SK-N-SH (cell line): ENCODE data around the gene WNK2.

ENCODE experiments used
- CHD2 ChIP-seq: fragments of 150-350 bp; IDR thresholded peaks from 2 replicates; pipeline ENCODE4 v1.6.1; 2018; ENCODE audit warnings: low read length; ENCODE audit not compliant: partially characterized antibody
- ELF1 ChIP-seq: IDR thresholded peaks from 2 replicates; pipeline ENCODE4 v1.4.0; 2012
- EP300 ChIP-seq, 2 experiments: IDR thresholded peaks; 2 replicates each; pipeline versions ENCODE4 v1.4.0 to v1.6.1; 2012; ENCODE audit warnings: borderline replicate concordance in 1 of 2, low read depth in 1 of 2, low read length in 1 of 2
- FOSL2 ChIP-seq: IDR thresholded peaks from 2 replicates; pipeline ENCODE4 v1.4.0; 2012; ENCODE audit warnings: low read depth, mild to moderate bottlenecking, moderate library complexity, borderline replicate concordance
- FOXJ3 ChIP-seq: sonication (generic); formaldehyde crosslinking; IDR thresholded peaks from 2 replicates; pipeline ENCODE4 v1.5.1; 2020; ENCODE audit warnings: mild to moderate bottlenecking, missing genetic modification reagents
- GABPA ChIP-seq: IDR thresholded peaks from 2 replicates; pipeline ENCODE4 v1.4.0; 2012; ENCODE audit warnings: low read depth, mild to moderate bottlenecking
- JUND ChIP-seq: IDR thresholded peaks from 2 replicates; pipeline ENCODE4 v1.4.0; 2012
- RAD21 ChIP-seq: IDR thresholded peaks from 2 replicates; pipeline ENCODE4 v1.6.1; 2012; ENCODE audit warnings: mild to moderate bottlenecking, low read length
- RCOR1 ChIP-seq: fragments of 150-350 bp; IDR thresholded peaks from 2 replicates; pipeline ENCODE4 v1.6.1; 2017; ENCODE audit warnings: antibody characterized with exemption, low read length
- RXRA ChIP-seq: IDR thresholded peaks from 2 replicates; pipeline ENCODE4 v1.4.0; 2012; ENCODE audit warnings: low read depth, mild to moderate bottlenecking, borderline replicate concordance
- TF ChIP-seq, protein P1 (sequence below): fragments of 200-600 bp; sonication (generic); IDR thresholded peaks from 2 replicates; pipeline ENCODE4 v1.6.1; 2017; ENCODE audit warnings: antibody characterized with exemption, mild to moderate bottlenecking, moderate library complexity
- TF ChIP-seq, protein P2 (sequence below): IDR thresholded peaks from 2 replicates; pipeline ENCODE4 v1.4.0; 2012; ENCODE audit warnings: low read depth

DNA sequence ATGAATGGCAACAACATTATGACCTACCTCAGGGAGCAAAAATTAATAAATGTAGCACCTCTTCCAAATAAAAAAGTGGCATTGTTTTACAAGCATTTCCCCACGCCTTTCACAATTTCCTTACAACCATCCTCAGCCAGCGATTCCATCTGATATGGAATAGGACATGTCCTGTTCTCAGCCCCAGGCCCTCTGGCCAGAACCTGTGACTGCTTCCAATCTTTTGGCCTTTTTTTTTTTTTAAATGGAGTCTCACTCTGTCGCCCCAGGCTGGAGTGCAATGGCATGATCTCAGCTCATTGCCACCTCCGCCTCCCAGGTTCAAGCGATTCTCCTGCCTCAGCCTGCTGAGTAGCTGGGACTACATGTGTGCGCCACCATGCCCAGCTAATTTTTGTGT, 16.8 kb upstream of the WNK2 start:
- TF ChIP-seq RXRA (no peak), ELF1 (no peak), RCOR1 (no peak), FOSL2 (no peak), CHD2 (no peak), JUND (no peak), RAD21 (no peak), EP300 (IDR thresholded peaks at IDR 0.05; ENCODE audit: borderline replicate concordance in 1 of 2, low read depth in 1 of 2, low read length in 1 of 2) (no peak), FOXJ3 (CRISPR knock-in tag) (no peak), GABPA (no peak)
- TF ChIP-seq, protein P1, sequence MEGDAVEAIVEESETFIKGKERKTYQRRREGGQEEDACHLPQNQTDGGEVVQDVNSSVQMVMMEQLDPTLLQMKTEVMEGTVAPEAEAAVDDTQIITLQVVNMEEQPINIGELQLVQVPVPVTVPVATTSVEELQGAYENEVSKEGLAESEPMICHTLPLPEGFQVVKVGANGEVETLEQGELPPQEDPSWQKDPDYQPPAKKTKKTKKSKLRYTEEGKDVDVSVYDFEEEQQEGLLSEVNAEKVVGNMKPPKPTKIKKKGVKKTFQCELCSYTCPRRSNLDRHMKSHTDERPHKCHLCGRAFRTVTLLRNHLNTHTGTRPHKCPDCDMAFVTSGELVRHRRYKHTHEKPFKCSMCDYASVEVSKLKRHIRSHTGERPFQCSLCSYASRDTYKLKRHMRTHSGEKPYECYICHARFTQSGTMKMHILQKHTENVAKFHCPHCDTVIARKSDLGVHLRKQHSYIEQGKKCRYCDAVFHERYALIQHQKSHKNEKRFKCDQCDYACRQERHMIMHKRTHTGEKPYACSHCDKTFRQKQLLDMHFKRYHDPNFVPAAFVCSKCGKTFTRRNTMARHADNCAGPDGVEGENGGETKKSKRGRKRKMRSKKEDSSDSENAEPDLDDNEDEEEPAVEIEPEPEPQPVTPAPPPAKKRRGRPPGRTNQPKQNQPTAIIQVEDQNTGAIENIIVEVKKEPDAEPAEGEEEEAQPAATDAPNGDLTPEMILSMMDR, result no peak
- TF ChIP-seq, protein P2, sequence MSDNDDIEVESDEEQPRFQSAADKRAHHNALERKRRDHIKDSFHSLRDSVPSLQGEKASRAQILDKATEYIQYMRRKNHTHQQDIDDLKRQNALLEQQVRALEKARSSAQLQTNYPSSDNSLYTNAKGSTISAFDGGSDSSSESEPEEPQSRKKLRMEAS, result no peak
